SK-N-SH (cell line): ENCODE data around the gene PARVG. TPM values are rescaled to one million over a fixed set of nuclear protein-coding genes. Genes with fewer than 3 reads are reported as not detected.

ENCODE experiments used
- CTCF ChIA-PET: fragments of 300-600, 350-600 bp; formaldehyde crosslinking; extraction: SDS; loops from one replicate; lab custom pipeline; 2021; lab: Yijun Ruan, JAX
- POLR2A ChIA-PET: fragments of 350-600 bp; sonication (Branson Sonifier 250); formaldehyde crosslinking; extraction: SDS; loops from one replicate; lab custom pipeline; 2020; ENCODE audit warnings: antibody characterized with exemption, inconsistent platforms; lab: Yijun Ruan, JAX
- DNase-seq: peaks from one replicate; pipeline ENCODE4 v3.0.0; 2012
- H2AFZ ChIP-seq: fragments of 200-600 bp; sonication (generic); 2 replicates; pipeline ENCODE4 v1.8.1; 2016; ENCODE audit warnings: antibody characterized with exemption, mild to moderate bottlenecking, low read depth
- H3F3A ChIP-seq: fragments of 200-600 bp; sonication (generic); replicated peaks from 2 replicates; pipeline ENCODE3; 2016; ENCODE audit warnings: antibody characterized with exemption, mild to moderate bottlenecking; ENCODE audit not compliant: insufficient read depth
- H3K27ac ChIP-seq, 2 experiments: fragments of 200-500 bp in 1 of 2; fragments of 200-600 bp in 1 of 2; sonication (Bioruptor generic) in 1 of 2; sonication (generic), shearing (Covaris generic) in 1 of 2; 2 replicates each; pipeline versions ENCODE4 v1.5.1 to v1.6.1; 2014 to 2016; ENCODE audit warnings: low read depth in 2 of 2, inconsistent platforms in 1 of 2, low read length in 1 of 2, mild to moderate bottlenecking in 1 of 2, mixed read lengths in 1 of 2
- H3K27me3 ChIP-seq: fragments of 200-600 bp; sonication (generic), shearing (Covaris generic); 2 replicates; pipeline ENCODE4 v1.6.1; 2016; ENCODE audit warnings: mixed run types; ENCODE audit not compliant: insufficient read depth
- H3K36me3 ChIP-seq, 2 experiments: fragments of 200-500 bp in 1 of 2; fragments of 200-600 bp in 1 of 2; sonication (Bioruptor generic) in 1 of 2; sonication (generic) in 1 of 2; replicated peaks in 1 of 2; 2 replicates each; pipeline versions ENCODE3 to v1.5.1; 2014 to 2016; ENCODE audit warnings: low read length in 1 of 2, mild to moderate bottlenecking in 1 of 2; ENCODE audit not compliant: insufficient read depth in 2 of 2, control insufficient read depth in 1 of 2
- H3K4me1 ChIP-seq, 2 experiments: fragments of 200-500 bp in 1 of 2; fragments of 200-600 bp in 1 of 2; sonication (Bioruptor generic) in 1 of 2; sonication (generic), shearing (Covaris generic) in 1 of 2; 2 replicates each; pipeline versions ENCODE4 v1.5.1 to v1.6.1; 2014 to 2016; ENCODE audit warnings: low read depth in 1 of 2, low read length in 1 of 2, mixed run types in 1 of 2; ENCODE audit not compliant: insufficient read depth in 2 of 2, control insufficient read depth in 1 of 2
- H3K4me2 ChIP-seq: fragments of 200-600 bp; sonication (generic), shearing (Covaris generic); 2 replicates; pipeline ENCODE4 v1.6.1; 2017; ENCODE audit warnings: mixed run types
- H3K4me3 ChIP-seq, 2 experiments: fragments of 200-500 bp in 1 of 2; fragments of 200-600 bp in 1 of 2; sonication (Bioruptor generic) in 1 of 2; sonication (generic), shearing (Covaris generic) in 1 of 2; 2 replicates each; pipeline versions ENCODE4 v1.5.1 to v1.8.1; 2014 to 2016; ENCODE audit warnings: low read depth in 2 of 2, inconsistent platforms in 1 of 2, low read length in 1 of 2, mild to moderate bottlenecking in 1 of 2, mixed read lengths in 1 of 2, moderate library complexity in 1 of 2
- H3K79me2 ChIP-seq: fragments of 200-600 bp; sonication (generic); 2 replicates; pipeline ENCODE4 v1.8.1; 2017; ENCODE audit warnings: mild to moderate bottlenecking; ENCODE audit not compliant: insufficient read depth
- H3K9ac ChIP-seq: fragments of 200-600 bp; sonication (generic); 2 replicates; pipeline ENCODE4 v1.6.1; 2017; ENCODE audit warnings: mixed run types
- H3K9me2 ChIP-seq: fragments of 200-600 bp; sonication (generic); 2 replicates; pipeline ENCODE4 v1.6.1; 2017; ENCODE audit warnings: mixed run types
- H3K9me3 ChIP-seq: fragments of 200-600 bp; sonication (generic); 2 replicates; pipeline ENCODE4 v1.6.1; 2017; ENCODE audit warnings: mixed run types, mild to moderate bottlenecking, moderate library complexity
- H4K20me1 ChIP-seq: fragments of 200-600 bp; sonication (generic); 2 replicates; pipeline ENCODE4 v1.6.1; 2017; ENCODE audit warnings: mild to moderate bottlenecking, mixed run types; ENCODE audit not compliant: insufficient read depth
- ELF1 ChIP-seq: IDR thresholded peaks from 2 replicates; pipeline ENCODE4 v1.4.0; 2012
- EZH2phosphoT487 ChIP-seq: fragments of 200-600 bp; sonication (generic); IDR thresholded peaks from 2 replicates; pipeline ENCODE4 v1.6.1; 2017; ENCODE audit warnings: low read depth, mixed run types, mild to moderate bottlenecking, antibody characterized with exemption, moderate library complexity, borderline replicate concordance
- GABPA ChIP-seq: IDR thresholded peaks from 2 replicates; pipeline ENCODE4 v1.4.0; 2012; ENCODE audit warnings: low read depth, mild to moderate bottlenecking
- IRF3 ChIP-seq: fragments of 150-350 bp; IDR thresholded peaks from 2 replicates; pipeline ENCODE4 v1.6.1; 2016; ENCODE audit warnings: mild to moderate bottlenecking, low read depth, low read length
- MAX ChIP-seq: IDR thresholded peaks from 2 replicates; pipeline ENCODE4 v1.4.0; 2012; ENCODE audit warnings: low read depth
- NFIC ChIP-seq: IDR thresholded peaks from 2 replicates; pipeline ENCODE4 v1.4.0; 2012; ENCODE audit warnings: borderline replicate concordance
- RCOR1 ChIP-seq: fragments of 150-350 bp; IDR thresholded peaks from 2 replicates; pipeline ENCODE4 v1.6.1; 2017; ENCODE audit warnings: antibody characterized with exemption, low read length
- RFX5 ChIP-seq: IDR thresholded peaks from 2 replicates; pipeline ENCODE4 v1.6.1; 2012; ENCODE audit warnings: mild to moderate bottlenecking, improper control_type of control experiment, low read length
- RXRA ChIP-seq: IDR thresholded peaks from 2 replicates; pipeline ENCODE4 v1.4.0; 2012; ENCODE audit warnings: low read depth, mild to moderate bottlenecking, borderline replicate concordance
- SIN3A ChIP-seq: IDR thresholded peaks from 2 replicates; pipeline ENCODE4 v1.6.1; 2012; ENCODE audit warnings: low read depth, mild to moderate bottlenecking, low read length, moderate library complexity, borderline replicate concordance
- USF2 ChIP-seq: fragments of 150-350 bp; IDR thresholded peaks from 2 replicates; pipeline ENCODE4 v1.6.1; 2017; ENCODE audit warnings: antibody characterized with exemption, low read length, low read depth, borderline replicate concordance
- WGBS: methylation state at CpG from one replicate; pipeline ENCODE4 v1.1.6; 2017; ENCODE audit warnings: low lambda C conversion rate; 5-methylcytosine and 5-hydroxymethylcytosine counted together
- polyA plus RNA-seq, 3 experiments: library from polyadenylated mRNA; depleted of rRNA; stranded (reverse); fragments of >200 nt; gene quantifications; 2 replicates each; pipeline ENCODE4 v1.2.3, GENCODE V29; 2012
- TF ChIP-seq, protein P1 (sequence below): IDR thresholded peaks from 2 replicates; pipeline ENCODE4; 2012
- TF ChIP-seq, protein P2 (sequence below): fragments of 200-600 bp; sonication (generic); IDR thresholded peaks from 2 replicates; pipeline ENCODE4 v1.6.1; 2017; ENCODE audit warnings: antibody characterized with exemption, mild to moderate bottlenecking, moderate library complexity

PARVG gene
- polyA plus RNA-seq, 1 of the 3 experiments (the other 2 are of a cell fraction), result 0.05 TPM

DNA sequence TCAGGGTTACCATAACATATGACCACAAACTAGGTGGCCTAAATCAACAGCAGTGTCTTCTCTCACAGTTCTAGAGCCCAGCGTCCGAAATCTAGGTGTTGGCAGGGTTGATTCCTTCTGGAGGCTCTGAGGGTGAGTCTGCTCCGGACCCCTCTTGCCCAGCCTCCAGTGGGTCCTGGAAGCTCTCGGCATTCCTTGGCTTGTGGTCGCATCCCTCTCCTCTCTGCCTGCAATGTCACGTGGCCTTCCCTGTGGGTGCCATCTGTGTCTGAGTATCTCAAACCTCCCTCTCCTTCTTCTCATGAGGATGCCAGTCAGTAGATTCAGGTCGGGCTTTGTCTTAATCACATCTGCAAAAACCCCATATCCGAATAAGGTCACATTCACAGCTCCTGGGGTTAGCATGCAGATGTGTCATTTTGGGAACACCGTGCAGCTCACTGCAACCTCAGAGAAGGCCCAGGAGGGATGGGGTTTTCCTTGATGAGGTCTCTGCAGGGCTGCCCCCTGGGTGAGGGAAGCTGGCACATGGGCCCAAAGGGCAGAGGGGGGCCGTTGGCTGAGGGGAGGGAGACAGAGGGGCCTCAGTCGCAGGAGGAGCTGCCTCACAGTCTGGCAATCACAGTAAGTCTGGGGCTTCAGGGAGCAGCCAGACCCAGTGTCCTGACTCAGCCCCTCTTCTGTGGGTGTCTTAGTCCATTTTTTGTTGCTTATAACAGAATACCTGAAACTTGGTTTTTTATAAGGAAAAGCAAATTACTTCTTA lies 41.2 kb downstream of the PARVG start:
- DNase-seq, result no peak
- no peak for TF ChIP-seq NFIC
- TF ChIP-seq, all 33 proteins: peak for 0
- no peak overlapping the region for H3K9ac ChIP-seq
- 43% methylated on average over 6 of the region's 11 CpGs for WGBS
- H4K20me1 ChIP-seq, result no peaks in the 10 kb centered on the region
- no peaks in the 10 kb centered on the region for H3F3A ChIP-seq
- no peaks in the 10 kb centered on the region for H3K79me2 ChIP-seq
- no peak overlapping the region for H3K27ac ChIP-seq
- no peak overlapping the region for H2AFZ ChIP-seq
- H3K4me2 ChIP-seq, result no peak overlapping the region
- no peaks in the 10 kb centered on the region for H3K36me3 ChIP-seq
- no peaks in the 10 kb centered on the region for H3K9me2 ChIP-seq
- ChIA-PET CTCF (interaction anchor here (1.2 kb wide), 1 partner anchor 141 kb away, joined by 3 read pairs; no protein-coding TSS in a partner anchor), POLR2A (no interaction called here)
- no peaks in the 10 kb centered on the region for H3K4me1 ChIP-seq
- no peaks in the 10 kb centered on the region for H3K9me3 ChIP-seq
- no peaks in the 10 kb centered on the region; the same call in 1 of the 2 replicates for H3K27me3 ChIP-seq
- no peak overlapping the region for H3K4me3 ChIP-seq

DNA sequence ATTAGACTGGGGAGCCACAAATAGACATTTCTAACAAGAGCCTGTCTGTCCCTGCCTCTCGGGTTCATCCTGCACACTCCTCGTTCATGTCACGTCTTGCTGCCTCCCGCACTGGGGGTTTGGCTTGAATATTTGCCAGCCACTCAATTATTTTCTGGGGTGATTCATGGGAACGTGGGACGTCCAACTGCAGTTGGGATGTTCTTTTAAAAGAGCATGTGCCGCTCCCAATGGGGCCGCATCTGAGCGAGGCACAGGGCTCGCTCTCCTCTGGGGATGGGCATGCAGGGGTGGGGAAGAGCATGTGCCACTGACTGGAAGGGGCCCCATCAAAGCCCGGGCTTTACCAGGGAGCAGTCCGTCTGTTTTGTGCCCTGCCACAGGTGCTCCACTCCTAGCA lies 43.4 kb downstream of the PARVG start:
- Histone ChIP-seq H3F3A (no peaks in the 10 kb centered on the region), H3K27me3 (no peaks in the 10 kb centered on the region; the same call in 1 of the 2 replicates), H3K4me1 (no peaks in the 10 kb centered on the region), H4K20me1 (no peaks in the 10 kb centered on the region), H3K4me3 (no peak overlapping the region), H3K27ac (no peak overlapping the region), H3K9me3 (no peaks in the 10 kb centered on the region; the same call in 1 of the 2 replicates), H3K79me2 (no peaks in the 10 kb centered on the region), H3K9ac (no peak overlapping the region), H3K4me2 (no peak overlapping the region), H3K9me2 (no peaks in the 10 kb centered on the region), H3K36me3 (no peaks in the 10 kb centered on the region), H2AFZ (no peak overlapping the region)
- TF ChIP-seq RXRA (no peak), MAX (no peak), ELF1 (no peak), IRF3 (no peak), GABPA (no peak), RCOR1 (no peak), RFX5 (no peak), USF2 (no peak), EZH2phosphoT487 (no peak), SIN3A (no peak), NFIC (no peak)
- TF ChIP-seq, protein P1, sequence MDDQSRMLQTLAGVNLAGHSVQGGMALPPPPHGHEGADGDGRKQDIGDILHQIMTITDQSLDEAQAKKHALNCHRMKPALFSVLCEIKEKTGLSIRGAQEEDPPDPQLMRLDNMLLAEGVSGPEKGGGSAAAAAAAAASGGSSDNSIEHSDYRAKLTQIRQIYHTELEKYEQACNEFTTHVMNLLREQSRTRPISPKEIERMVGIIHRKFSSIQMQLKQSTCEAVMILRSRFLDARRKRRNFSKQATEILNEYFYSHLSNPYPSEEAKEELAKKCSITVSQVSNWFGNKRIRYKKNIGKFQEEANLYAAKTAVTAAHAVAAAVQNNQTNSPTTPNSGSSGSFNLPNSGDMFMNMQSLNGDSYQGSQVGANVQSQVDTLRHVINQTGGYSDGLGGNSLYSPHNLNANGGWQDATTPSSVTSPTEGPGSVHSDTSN, result no peak
- TF ChIP-seq, protein P2, sequence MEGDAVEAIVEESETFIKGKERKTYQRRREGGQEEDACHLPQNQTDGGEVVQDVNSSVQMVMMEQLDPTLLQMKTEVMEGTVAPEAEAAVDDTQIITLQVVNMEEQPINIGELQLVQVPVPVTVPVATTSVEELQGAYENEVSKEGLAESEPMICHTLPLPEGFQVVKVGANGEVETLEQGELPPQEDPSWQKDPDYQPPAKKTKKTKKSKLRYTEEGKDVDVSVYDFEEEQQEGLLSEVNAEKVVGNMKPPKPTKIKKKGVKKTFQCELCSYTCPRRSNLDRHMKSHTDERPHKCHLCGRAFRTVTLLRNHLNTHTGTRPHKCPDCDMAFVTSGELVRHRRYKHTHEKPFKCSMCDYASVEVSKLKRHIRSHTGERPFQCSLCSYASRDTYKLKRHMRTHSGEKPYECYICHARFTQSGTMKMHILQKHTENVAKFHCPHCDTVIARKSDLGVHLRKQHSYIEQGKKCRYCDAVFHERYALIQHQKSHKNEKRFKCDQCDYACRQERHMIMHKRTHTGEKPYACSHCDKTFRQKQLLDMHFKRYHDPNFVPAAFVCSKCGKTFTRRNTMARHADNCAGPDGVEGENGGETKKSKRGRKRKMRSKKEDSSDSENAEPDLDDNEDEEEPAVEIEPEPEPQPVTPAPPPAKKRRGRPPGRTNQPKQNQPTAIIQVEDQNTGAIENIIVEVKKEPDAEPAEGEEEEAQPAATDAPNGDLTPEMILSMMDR, result no peak
- DNase-seq, result no peak
- WGBS, result 18% methylated on average over 12 of the region's 12 CpGs
- ChIA-PET POLR2A (no interaction called here), CTCF (no interaction called here)
